GM23338 (cell line): ENCODE data around the gene ASB16. TPM values are rescaled to one million over a fixed set of nuclear protein-coding genes. Genes with fewer than 3 reads are reported as not detected.

ENCODE experiments used
- ATAC-seq: fragments of 200-7000 bp; cut with Tn5 transposase; 3 replicates; pipeline ENCODE4 v1.9.1; 2020
- DNase-seq: peaks from one replicate; pipeline ENCODE4 v3.0.0-alpha.2; 2015; ENCODE audit warnings: low spot score
- H2AFZ ChIP-seq: fragments of 200-600 bp; sonication (generic); 2 replicates; pipeline ENCODE4 v1.8.0; 2016; ENCODE audit warnings: antibody characterized with exemption, mild to moderate bottlenecking, moderate library complexity
- H3F3A ChIP-seq: fragments of 200-600 bp; sonication (generic); replicated peaks from 2 replicates; pipeline ENCODE4 v1.8.0; 2017; ENCODE audit warnings: antibody characterized with exemption, mixed run types, low read depth
- H3K27ac ChIP-seq: fragments of 200-600 bp; sonication (generic); 2 replicates; pipeline ENCODE4 v1.6.1; 2016; ENCODE audit warnings: low read depth
- H3K27me3 ChIP-seq: fragments of 200-600 bp; sonication (generic); 2 replicates; pipeline ENCODE4 v1.8.0; 2016; ENCODE audit warnings: mild to moderate bottlenecking, mixed run types, moderate library complexity; ENCODE audit not compliant: insufficient read depth
- H3K36me3 ChIP-seq: fragments of 200-600 bp; sonication (generic); 2 replicates; pipeline ENCODE4 v1.8.0; 2016; ENCODE audit warnings: mild to moderate bottlenecking; ENCODE audit not compliant: insufficient read depth
- H3K4me1 ChIP-seq: fragments of 200-600 bp; sonication (generic); 2 replicates; pipeline ENCODE4 v1.8.0; 2016; ENCODE audit warnings: mild to moderate bottlenecking, moderate library complexity; ENCODE audit not compliant: insufficient read depth
- H3K4me2 ChIP-seq: fragments of 200-600 bp; sonication (generic); 2 replicates; pipeline ENCODE4 v1.7.1; 2017; ENCODE audit warnings: mixed run types
- H3K4me3 ChIP-seq: fragments of 200-600 bp; sonication (generic); 2 replicates; pipeline ENCODE4 v1.6.1; 2016; ENCODE audit warnings: mixed run types
- H3K79me2 ChIP-seq: fragments of 200-600 bp; sonication (generic); replicated peaks from 2 replicates; pipeline ENCODE4 v1.8.0; 2017; ENCODE audit warnings: mild to moderate bottlenecking; ENCODE audit not compliant: insufficient read depth
- H3K9me2 ChIP-seq: fragments of 200-600 bp; sonication (generic); 2 replicates; pipeline ENCODE4 v1.8.0; 2017; ENCODE audit not compliant: insufficient read depth
- H4K20me1 ChIP-seq: fragments of 200-600 bp; sonication (generic); replicated peaks from 2 replicates; pipeline ENCODE4 v1.8.0; 2017; ENCODE audit warnings: mild to moderate bottlenecking; ENCODE audit not compliant: insufficient read depth
- H3K27ac Mint-ChIP-seq: 2 replicates; pipeline ENCODE4 v1.8.0; 2020; ENCODE audit warnings: inconsistent platforms, mild to moderate bottlenecking, moderate library complexity, mixed read lengths
- H3K27me3 Mint-ChIP-seq: 3 replicates; pipeline ENCODE4 v1.8.0; 2022; ENCODE audit warnings: low read depth, mild to moderate bottlenecking, moderate library complexity, mixed read lengths, inconsistent platforms; ENCODE audit not compliant: insufficient read depth, poor library complexity
- H3K36me3 Mint-ChIP-seq: 3 replicates; pipeline ENCODE4 v1.8.0; 2021; ENCODE audit warnings: low read depth, mild to moderate bottlenecking, inconsistent platforms, moderate library complexity, mixed read lengths
- H3K4me1 Mint-ChIP-seq: 3 replicates; pipeline ENCODE4 v1.8.0; 2020; ENCODE audit warnings: mild to moderate bottlenecking, inconsistent platforms, mixed read lengths
- H3K4me3 Mint-ChIP-seq: 3 replicates; pipeline ENCODE4 v1.8.0; 2021; ENCODE audit warnings: moderate library complexity, mild to moderate bottlenecking, inconsistent platforms, mixed read lengths
- H3K9me3 Mint-ChIP-seq: 3 replicates; pipeline ENCODE4 v1.8.0; 2020; ENCODE audit warnings: moderate library complexity, mild to moderate bottlenecking, inconsistent platforms, mixed read lengths
- EZH2 ChIP-seq: fragments of 200-600 bp; sonication (generic); IDR thresholded peaks from one replicate; pipeline ENCODE4 v1.8.0; 2017; ENCODE audit warnings: antibody characterized with exemption, mild to moderate bottlenecking, low read depth; ENCODE audit not compliant: unreplicated experiment
- EZH2phosphoT487 ChIP-seq: fragments of 200-600 bp; sonication (generic); IDR thresholded peaks from one replicate; pipeline ENCODE4 v1.8.1; 2018; ENCODE audit warnings: antibody characterized with exemption; ENCODE audit not compliant: unreplicated experiment
- JUNB ChIP-seq: IDR thresholded peaks from one replicate; pipeline ENCODE4 v1.6.1; 2016; ENCODE audit warnings: antibody characterized with exemption; ENCODE audit not compliant: unreplicated experiment
- NANOG ChIP-seq: IDR thresholded peaks from 2 replicates; pipeline ENCODE4 v1.6.1; 2016; ENCODE audit warnings: antibody characterized with exemption, borderline replicate concordance
- POLR2AphosphoS5 ChIP-seq: IDR thresholded peaks from 2 replicates; pipeline ENCODE4 v1.6.1; 2016; ENCODE audit warnings: antibody characterized with exemption, low read depth
- STAT1 ChIP-seq: IDR thresholded peaks from one replicate; pipeline ENCODE4 v1.6.1; 2016; ENCODE audit warnings: antibody characterized with exemption; ENCODE audit not compliant: unreplicated experiment
- polyA plus RNA-seq: library from polyadenylated mRNA; unstranded; fragments of >200 nt; fragmentation: Nextera tagmentation; extraction: Ambion mirVana; gene quantifications from 2 replicates; pipeline ENCODE4 v1.2.1, GENCODE V29; 2016
- total RNA-seq: library from RNA; depleted of rRNA; stranded (reverse); fragments of >200 nt; shearing (Covaris generic); gene quantifications from 2 replicates; pipeline ENCODE4 v1.2.3, GENCODE V29; 2014
- TF ChIP-seq, protein P1 (sequence below): IDR thresholded peaks from 2 replicates; pipeline ENCODE4 v1.6.1; 2016; ENCODE audit warnings: antibody characterized with exemption
- TF ChIP-seq, protein P2 (sequence below): IDR thresholded peaks from one replicate; pipeline ENCODE4 v1.6.1; 2018; ENCODE audit warnings: antibody characterized with exemption; ENCODE audit not compliant: unreplicated experiment
- TF ChIP-seq, protein P3 (sequence below): fragments of 250-450 bp; sonication (Bioruptor Pico); IDR thresholded peaks from 2 replicates; pipeline ENCODE4 v1.5.0; 2020; ENCODE audit warnings: mild to moderate bottlenecking, moderate library complexity

The ASB16 gene
- total and polyA plus RNA-seq, 2 experiments from 2014 or later = 0.47 TPM; not detected in 1

DNA sequence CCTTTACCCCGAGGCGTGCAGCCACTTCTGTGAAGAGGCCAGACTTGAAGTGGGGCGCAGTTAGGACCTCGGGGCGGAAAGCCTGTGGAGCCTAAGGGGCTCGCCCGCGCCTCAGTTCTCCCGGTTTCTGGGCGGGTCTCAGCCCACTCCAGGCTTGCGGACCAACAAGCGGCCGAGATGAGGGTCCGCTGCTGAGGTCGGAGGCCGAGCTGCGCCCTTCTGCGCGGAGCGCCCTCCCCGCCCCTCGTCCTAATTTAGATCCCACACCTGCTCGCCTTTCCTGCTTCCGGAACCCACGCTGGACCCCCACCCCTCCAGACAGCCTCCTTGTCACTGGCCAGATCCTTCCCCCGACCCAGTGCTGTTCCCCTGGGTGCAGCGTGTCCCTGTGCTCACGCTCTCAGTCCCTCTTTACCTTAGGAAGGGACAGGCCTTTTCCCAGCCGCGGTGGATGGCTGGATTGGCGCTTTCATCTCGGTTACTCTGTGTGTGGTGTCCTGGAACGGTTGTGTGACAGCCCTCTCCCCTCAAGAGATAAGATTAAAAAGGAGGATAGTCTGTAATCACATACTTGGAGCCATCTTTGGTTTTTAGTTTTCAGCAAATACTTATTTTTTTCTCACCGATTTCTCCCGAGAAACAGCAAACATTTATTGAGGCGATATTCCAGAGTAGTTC lies 30.1 kb downstream of the ASB16 start:
- peaks cover 23% of the 10 kb centered on the region for H3K4me1 ChIP-seq
- peak overlapping the region; percentile 87 for H2AFZ ChIP-seq
- peaks cover 22% of the 10 kb centered on the region for H3F3A ChIP-seq
- H3K27ac ChIP-seq = peak overlapping the region; percentile 98
- Mint-ChIP-seq H3K36me3 (peaks cover 29% of the 10 kb centered on the region), H3K4me1 (peaks cover 30% of the 10 kb centered on the region), H3K9me3 (no peaks in the 10 kb centered on the region), H3K4me3 (peak overlapping the region; percentile 90), H3K27ac (peak overlapping the region; percentile 95), H3K27me3 (peaks cover 12% of the 10 kb centered on the region)
- no peaks in the 10 kb centered on the region for H3K9me2 ChIP-seq
- H4K20me1 ChIP-seq = peaks cover 5% of the 10 kb centered on the region; the same call in 1 of the 2 replicates
- H3K4me2 ChIP-seq = peak overlapping the region; percentile 98
- peak overlapping the region; percentile 86 for H3K4me3 ChIP-seq
- peaks cover 23% of the 10 kb centered on the region for H3K79me2 ChIP-seq
- peak; percentile 43 for DNase-seq
- no peaks in the 10 kb centered on the region for H3K27me3 ChIP-seq
- H3K36me3 ChIP-seq = peaks cover 2% of the 10 kb centered on the region
- TF ChIP-seq STAT1 (no peak), NANOG (no peak), POLR2AphosphoS5 (peak; percentile 59), EZH2phosphoT487 (no peak)
- TF ChIP-seq, protein P1, sequence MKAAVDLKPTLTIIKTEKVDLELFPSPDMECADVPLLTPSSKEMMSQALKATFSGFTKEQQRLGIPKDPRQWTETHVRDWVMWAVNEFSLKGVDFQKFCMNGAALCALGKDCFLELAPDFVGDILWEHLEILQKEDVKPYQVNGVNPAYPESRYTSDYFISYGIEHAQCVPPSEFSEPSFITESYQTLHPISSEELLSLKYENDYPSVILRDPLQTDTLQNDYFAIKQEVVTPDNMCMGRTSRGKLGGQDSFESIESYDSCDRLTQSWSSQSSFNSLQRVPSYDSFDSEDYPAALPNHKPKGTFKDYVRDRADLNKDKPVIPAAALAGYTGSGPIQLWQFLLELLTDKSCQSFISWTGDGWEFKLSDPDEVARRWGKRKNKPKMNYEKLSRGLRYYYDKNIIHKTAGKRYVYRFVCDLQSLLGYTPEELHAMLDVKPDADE = no peak
- peak; percentile 51 for ATAC-seq

DNA sequence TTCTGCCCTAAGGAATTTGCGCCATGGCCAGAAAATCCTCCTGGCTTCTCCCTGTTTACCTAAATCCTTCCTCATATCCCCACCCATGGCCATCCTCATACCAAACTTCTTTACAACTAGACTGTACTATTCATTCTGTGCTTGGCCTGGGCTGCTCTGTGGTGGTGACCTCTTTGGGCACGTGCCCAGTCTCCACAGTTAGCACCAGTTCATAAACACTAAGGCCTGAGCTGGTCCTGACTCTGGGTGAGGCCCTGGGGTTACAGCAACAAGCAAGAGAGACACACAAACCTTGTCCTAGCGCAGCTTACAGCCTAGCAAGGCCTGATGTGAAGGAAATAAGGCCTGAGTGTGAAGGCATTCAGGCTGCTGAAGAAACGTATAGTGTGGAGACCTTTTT lies 32.3 kb downstream of the ASB16 start:
- no peak overlapping the region for H3K4me2 ChIP-seq

More for the DNA sequence above, 32.3 kb downstream of the ASB16 start:
- Histone ChIP-seq H3F3A (peaks cover 21% of the 10 kb centered on the region), H4K20me1 (peaks cover 9% of the 10 kb centered on the region; the same call in 1 of the 2 replicates), H3K4me1 (peaks cover 30% of the 10 kb centered on the region), H3K36me3 (no peaks in the 10 kb centered on the region; the same call in 1 of the 2 replicates), H3K27me3 (no peaks in the 10 kb centered on the region), H3K27ac (no peak overlapping the region), H2AFZ (no peak overlapping the region), H3K79me2 (peaks cover 11% of the 10 kb centered on the region), H3K4me3 (no peak overlapping the region), H3K9me2 (no peaks in the 10 kb centered on the region)
- peaks cover 37% of the 10 kb centered on the region for H3K4me1 Mint-ChIP-seq
- peaks cover 26% of the 10 kb centered on the region for H3K36me3 Mint-ChIP-seq
- H3K27ac Mint-ChIP-seq = no peak overlapping the region
- no peak for DNase-seq
- H3K27me3 Mint-ChIP-seq = peaks cover 15% of the 10 kb centered on the region
- no peak overlapping the region for H3K4me3 Mint-ChIP-seq
- no peaks in the 10 kb centered on the region for H3K9me3 Mint-ChIP-seq
- no peak for TF ChIP-seq JUNB
- TF ChIP-seq, protein P2, sequence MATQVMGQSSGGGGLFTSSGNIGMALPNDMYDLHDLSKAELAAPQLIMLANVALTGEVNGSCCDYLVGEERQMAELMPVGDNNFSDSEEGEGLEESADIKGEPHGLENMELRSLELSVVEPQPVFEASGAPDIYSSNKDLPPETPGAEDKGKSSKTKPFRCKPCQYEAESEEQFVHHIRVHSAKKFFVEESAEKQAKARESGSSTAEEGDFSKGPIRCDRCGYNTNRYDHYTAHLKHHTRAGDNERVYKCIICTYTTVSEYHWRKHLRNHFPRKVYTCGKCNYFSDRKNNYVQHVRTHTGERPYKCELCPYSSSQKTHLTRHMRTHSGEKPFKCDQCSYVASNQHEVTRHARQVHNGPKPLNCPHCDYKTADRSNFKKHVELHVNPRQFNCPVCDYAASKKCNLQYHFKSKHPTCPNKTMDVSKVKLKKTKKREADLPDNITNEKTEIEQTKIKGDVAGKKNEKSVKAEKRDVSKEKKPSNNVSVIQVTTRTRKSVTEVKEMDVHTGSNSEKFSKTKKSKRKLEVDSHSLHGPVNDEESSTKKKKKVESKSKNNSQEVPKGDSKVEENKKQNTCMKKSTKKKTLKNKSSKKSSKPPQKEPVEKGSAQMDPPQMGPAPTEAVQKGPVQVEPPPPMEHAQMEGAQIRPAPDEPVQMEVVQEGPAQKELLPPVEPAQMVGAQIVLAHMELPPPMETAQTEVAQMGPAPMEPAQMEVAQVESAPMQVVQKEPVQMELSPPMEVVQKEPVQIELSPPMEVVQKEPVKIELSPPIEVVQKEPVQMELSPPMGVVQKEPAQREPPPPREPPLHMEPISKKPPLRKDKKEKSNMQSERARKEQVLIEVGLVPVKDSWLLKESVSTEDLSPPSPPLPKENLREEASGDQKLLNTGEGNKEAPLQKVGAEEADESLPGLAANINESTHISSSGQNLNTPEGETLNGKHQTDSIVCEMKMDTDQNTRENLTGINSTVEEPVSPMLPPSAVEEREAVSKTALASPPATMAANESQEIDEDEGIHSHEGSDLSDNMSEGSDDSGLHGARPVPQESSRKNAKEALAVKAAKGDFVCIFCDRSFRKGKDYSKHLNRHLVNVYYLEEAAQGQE = no peak
- TF ChIP-seq, protein P3, sequence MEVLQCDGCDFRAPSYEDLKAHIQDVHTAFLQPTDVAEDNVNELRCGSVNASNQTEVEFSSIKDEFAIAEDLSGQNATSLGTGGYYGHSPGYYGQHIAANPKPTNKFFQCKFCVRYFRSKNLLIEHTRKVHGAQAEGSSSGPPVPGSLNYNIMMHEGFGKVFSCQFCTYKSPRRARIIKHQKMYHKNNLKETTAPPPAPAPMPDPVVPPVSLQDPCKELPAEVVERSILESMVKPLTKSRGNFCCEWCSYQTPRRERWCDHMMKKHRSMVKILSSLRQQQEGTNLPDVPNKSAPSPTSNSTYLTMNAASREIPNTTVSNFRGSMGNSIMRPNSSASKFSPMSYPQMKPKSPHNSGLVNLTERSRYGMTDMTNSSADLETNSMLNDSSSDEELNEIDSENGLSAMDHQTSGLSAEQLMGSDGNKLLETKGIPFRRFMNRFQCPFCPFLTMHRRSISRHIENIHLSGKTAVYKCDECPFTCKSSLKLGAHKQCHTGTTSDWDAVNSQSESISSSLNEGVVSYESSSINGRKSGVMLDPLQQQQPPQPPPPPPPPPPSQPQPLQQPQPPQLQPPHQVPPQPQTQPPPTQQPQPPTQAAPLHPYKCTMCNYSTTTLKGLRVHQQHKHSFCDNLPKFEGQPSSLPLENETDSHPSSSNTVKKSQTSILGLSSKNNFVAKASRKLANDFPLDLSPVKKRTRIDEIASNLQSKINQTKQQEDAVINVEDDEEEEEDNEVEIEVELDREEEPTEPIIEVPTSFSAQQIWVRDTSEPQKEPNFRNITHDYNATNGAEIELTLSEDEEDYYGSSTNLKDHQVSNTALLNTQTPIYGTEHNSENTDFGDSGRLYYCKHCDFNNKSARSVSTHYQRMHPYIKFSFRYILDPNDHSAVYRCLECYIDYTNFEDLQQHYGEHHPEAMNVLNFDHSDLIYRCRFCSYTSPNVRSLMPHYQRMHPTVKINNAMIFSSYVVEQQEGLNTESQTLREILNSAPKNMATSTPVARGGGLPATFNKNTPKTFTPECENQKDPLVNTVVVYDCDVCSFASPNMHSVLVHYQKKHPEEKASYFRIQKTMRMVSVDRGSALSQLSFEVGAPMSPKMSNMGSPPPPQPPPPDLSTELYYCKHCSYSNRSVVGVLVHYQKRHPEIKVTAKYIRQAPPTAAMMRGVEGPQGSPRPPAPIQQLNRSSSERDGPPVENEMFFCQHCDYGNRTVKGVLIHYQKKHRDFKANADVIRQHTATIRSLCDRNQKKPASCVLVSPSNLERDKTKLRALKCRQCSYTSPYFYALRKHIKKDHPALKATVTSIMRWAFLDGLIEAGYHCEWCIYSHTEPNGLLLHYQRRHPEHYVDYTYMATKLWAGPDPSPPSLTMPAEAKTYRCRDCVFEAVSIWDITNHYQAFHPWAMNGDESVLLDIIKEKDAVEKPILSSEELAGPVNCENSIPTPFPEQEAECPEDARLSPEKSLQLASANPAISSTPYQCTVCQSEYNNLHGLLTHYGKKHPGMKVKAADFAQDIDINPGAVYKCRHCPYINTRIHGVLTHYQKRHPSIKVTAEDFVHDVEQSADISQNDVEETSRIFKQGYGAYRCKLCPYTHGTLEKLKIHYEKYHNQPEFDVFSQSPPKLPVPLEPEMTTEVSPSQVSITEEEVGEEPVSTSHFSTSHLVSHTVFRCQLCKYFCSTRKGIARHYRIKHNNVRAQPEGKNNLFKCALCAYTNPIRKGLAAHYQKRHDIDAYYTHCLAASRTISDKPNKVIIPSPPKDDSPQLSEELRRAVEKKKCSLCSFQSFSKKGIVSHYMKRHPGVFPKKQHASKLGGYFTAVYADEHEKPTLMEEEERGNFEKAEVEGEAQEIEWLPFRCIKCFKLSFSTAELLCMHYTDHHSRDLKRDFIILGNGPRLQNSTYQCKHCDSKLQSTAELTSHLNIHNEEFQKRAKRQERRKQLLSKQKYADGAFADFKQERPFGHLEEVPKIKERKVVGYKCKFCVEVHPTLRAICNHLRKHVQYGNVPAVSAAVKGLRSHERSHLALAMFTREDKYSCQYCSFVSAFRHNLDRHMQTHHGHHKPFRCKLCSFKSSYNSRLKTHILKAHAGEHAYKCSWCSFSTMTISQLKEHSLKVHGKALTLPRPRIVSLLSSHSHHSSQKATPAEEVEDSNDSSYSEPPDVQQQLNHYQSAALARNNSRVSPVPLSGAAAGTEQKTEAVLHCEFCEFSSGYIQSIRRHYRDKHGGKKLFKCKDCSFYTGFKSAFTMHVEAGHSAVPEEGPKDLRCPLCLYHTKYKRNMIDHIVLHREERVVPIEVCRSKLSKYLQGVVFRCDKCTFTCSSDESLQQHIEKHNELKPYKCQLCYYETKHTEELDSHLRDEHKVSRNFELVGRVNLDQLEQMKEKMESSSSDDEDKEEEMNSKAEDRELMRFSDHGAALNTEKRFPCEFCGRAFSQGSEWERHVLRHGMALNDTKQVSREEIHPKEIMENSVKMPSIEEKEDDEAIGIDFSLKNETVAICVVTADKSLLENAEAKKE = no peak
- TF ChIP-seq EZH2 = no peak
- no peak for ATAC-seq
